ENCODE data around the gene PTPRR. TPM values are rescaled to one million over a fixed set of nuclear protein-coding genes. Genes with fewer than 3 reads are reported as not detected.
A peak's percentile ranks its signal among the peaks of the same experiment; 100 is the strongest.

PTPRR gene
- total RNA-seq, 2 donors from 2014 or later, result 0.33 to 0.78 TPM

GRCh38 chr12:70948976-70949336, 28.4 kb upstream of the PTPRR start:
- TF ChIP-seq CTCF (IDR thresholded peaks at IDR 0.05) (no peak), POLR2A (IDR thresholded peaks at IDR 0.05) (no peak)
- no peak for ATAC-seq
- no peaks in the 10 kb centered on the region for H3K4me1 ChIP-seq

GRCh38 chr12:70948236-70948975, 27.9 kb upstream of the PTPRR start:
- H3K9me3 ChIP-seq, result no peaks in the 10 kb centered on the region
- ATAC-seq, result no peak
- no peaks in the 10 kb centered on the region for H3K4me1 ChIP-seq
- H3K4me3 ChIP-seq, result no peak overlapping the region
- intact Hi-C loops (cut with DNase I), result no loop called here
- H3K27me3 ChIP-seq, result no peaks in the 10 kb centered on the region
- H3K36me3 ChIP-seq (replicated peaks in 1 of 2; ENCODE audit: insufficient read depth in 1 of 2, low read depth in 2 of 2), result no peaks in the 10 kb centered on the region
- H3K27ac ChIP-seq, result no peak overlapping the region
- DNase-seq, result no peak
- WGBS, 2 donors, result 64 to 65% methylated on average over 6 of the region's 6 CpGs
- TF ChIP-seq POLR2A (IDR thresholded peaks at IDR 0.05), result no peak
- TF ChIP-seq CTCF (IDR thresholded peaks at IDR 0.05), result no peak

More at GRCh38 chr12:70948976-70949336, 28.4 kb upstream of the PTPRR start:
- Histone ChIP-seq H3K36me3 (replicated peaks in 1 of 2; ENCODE audit: insufficient read depth in 1 of 2, low read depth in 2 of 2) (no peaks in the 10 kb centered on the region), H3K27ac (no peak overlapping the region), H3K27me3 (no peaks in the 10 kb centered on the region), H3K4me3 (no peak overlapping the region), H3K9me3 (no peaks in the 10 kb centered on the region)
- peak in 1 of 4 donors; percentile 15 for DNase-seq
- intact Hi-C loops (cut with DNase I), result no loop called here

- Histone ChIP-seq H3K27me3 (no peaks in the 10 kb centered on the region), H3K4me1 (no peaks in the 10 kb centered on the region), H3K36me3 (replicated peaks in 1 of 2; ENCODE audit: insufficient read depth in 1 of 2, low read depth in 2 of 2) (no peaks in the 10 kb centered on the region), H3K4me3 (no peak overlapping the region), H3K9me3 (no peaks in the 10 kb centered on the region), H3K27ac (no peak overlapping the region)
- DNase-seq (no peak), ATAC-seq (no peak)
- intact Hi-C loops (cut with DNase I), result no loop called here
- TF ChIP-seq POLR2A (IDR thresholded peaks at IDR 0.05) (no peak), CTCF (IDR thresholded peaks at IDR 0.05) (no peak)
- WGBS, 2 donors, result 39 to 48% methylated on average over 3 of the region's 3 CpGs
These were observed 15.8 kb upstream of the PTPRR start for GRCh38 chr12:70936203-70936813.

- Histone ChIP-seq H3K4me3 (no peak overlapping the region), H3K36me3 (replicated peaks in 1 of 2; ENCODE audit: insufficient read depth in 1 of 2, low read depth in 2 of 2) (no peaks in the 10 kb centered on the region), H3K4me1 (no peaks in the 10 kb centered on the region), H3K27ac (no peak overlapping the region), H3K27me3 (no peaks in the 10 kb centered on the region), H3K9me3 (no peaks in the 10 kb centered on the region)
- intact Hi-C loops (cut with DNase I), result no loop called here
- DNase-seq, result no peak
- TF ChIP-seq POLR2A (IDR thresholded peaks at IDR 0.05) (no peak), CTCF (IDR thresholded peaks at IDR 0.05) (no peak)
- ATAC-seq, result no peak
- 76% methylated on average over 4 of the region's 4 CpGs for WGBS, 2 donors
These were observed 12.6 kb upstream of the PTPRR start for GRCh38 chr12:70933133-70933532.

- ATAC-seq (no peak), DNase-seq (no peak)
- Histone ChIP-seq H3K27ac (no peak overlapping the region), H3K36me3 (replicated peaks in 1 of 2; ENCODE audit: insufficient read depth in 1 of 2, low read depth in 2 of 2) (no peaks in the 10 kb centered on the region), H3K4me1 (no peaks in the 10 kb centered on the region), H3K4me3 (no peak overlapping the region), H3K9me3 (no peaks in the 10 kb centered on the region), H3K27me3 (no peaks in the 10 kb centered on the region)
- no peak for TF ChIP-seq CTCF (IDR thresholded peaks at IDR 0.05)
- no peak for TF ChIP-seq POLR2A (IDR thresholded peaks at IDR 0.05)
- intact Hi-C loops (cut with DNase I), result no loop called here
These were observed 8.5 kb upstream of the PTPRR start for GRCh38 chr12:70929029-70929428.

Data from body of pancreas (tissue), 4 donors.